Measurements from ENCODE around the gene DBET. TPM values are rescaled to one million over a fixed set of nuclear protein-coding genes. Genes with fewer than 3 reads are reported as not detected.
"Not testable (repeated sequence)": the region's sequence is repeated elsewhere in the genome, so short reads cannot be mapped to it uniquely, and the experiment has no call there.

Gene DBET
- total and polyA plus RNA-seq, 2 of the 13 experiments (the other 11 are each of a cell fraction or from before 2014, with no cell fraction given) = not detected

DNA sequence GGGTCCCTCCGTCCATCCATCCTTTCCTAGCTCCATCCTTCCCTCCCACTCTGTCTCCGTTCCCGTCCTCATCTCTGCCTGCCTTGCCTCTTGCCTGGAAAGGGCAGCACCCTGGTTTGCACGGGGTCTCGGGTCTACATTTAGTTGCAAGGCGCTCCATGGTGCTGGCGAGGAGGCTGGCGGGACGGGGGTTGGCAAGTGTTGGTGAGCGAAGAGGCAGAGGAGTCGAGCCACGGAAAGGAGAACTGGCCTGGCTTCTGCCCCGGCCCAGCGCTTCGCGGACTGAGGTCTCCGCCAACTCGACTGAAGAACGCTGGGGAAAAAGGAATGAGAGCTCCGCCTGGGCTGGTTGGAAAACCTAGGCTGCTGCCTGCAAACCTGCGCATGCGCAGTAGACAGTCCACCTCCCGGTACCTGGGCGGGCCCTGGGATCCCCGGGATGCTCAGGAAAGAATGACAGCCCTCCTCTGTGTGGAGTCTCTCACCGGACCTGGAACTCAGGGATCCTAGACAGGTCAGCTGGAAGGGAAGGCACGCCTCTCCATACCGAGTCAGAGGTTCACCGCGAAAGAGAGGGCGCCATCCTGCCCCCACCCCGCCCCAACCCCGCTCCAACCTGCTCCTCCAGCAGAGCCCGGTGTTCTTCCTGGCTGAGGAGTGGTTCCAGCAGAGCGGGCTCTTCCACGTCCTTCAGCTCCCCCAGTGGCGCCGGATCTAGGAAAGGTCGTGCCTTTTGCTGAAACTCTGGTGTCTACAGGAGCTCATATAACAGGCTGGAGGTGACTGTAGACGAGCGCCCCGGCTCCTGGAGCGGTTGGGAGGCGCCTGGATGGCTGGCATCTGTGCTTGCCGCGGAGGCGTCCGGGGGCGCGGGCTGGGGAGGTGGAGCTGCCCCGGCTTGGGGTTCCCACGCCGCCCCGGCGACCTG is 43.2 kb upstream of the DBET start:
- ChIA-PET CTCF (ENCODE audit: low intra/inter-chr PET ratio, low total read pairs) (no interaction called here), POLR2A (no interaction called here)
- no peaks in the 10 kb centered on the region for H3K79me2 ChIP-seq (ENCODE audit: insufficient read depth, low read length)
- in situ Hi-C loops (cut with HindIII; ENCODE audit: extremely low pct_ligation_motif_present, low pct_unique_long_range_greater_than_20kb) = no loop called here
- peaks cover 2 to 18% of the 10 kb centered on the region in 2 experiments; a peak in 2 of 5 replicates for H3K27me3 ChIP-seq (ENCODE audit: control insufficient read depth in 1 of 2, insufficient read depth in 2 of 2, low read length in 2 of 2)
- TF ChIP-seq, protein P1, sequence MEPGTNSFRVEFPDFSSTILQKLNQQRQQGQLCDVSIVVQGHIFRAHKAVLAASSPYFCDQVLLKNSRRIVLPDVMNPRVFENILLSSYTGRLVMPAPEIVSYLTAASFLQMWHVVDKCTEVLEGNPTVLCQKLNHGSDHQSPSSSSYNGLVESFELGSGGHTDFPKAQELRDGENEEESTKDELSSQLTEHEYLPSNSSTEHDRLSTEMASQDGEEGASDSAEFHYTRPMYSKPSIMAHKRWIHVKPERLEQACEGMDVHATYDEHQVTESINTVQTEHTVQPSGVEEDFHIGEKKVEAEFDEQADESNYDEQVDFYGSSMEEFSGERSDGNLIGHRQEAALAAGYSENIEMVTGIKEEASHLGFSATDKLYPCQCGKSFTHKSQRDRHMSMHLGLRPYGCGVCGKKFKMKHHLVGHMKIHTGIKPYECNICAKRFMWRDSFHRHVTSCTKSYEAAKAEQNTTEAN (CRISPR knock-in tag; conservative IDR thresholded peaks at IDR 0.05) = no peak
- TF ChIP-seq, protein P2, sequence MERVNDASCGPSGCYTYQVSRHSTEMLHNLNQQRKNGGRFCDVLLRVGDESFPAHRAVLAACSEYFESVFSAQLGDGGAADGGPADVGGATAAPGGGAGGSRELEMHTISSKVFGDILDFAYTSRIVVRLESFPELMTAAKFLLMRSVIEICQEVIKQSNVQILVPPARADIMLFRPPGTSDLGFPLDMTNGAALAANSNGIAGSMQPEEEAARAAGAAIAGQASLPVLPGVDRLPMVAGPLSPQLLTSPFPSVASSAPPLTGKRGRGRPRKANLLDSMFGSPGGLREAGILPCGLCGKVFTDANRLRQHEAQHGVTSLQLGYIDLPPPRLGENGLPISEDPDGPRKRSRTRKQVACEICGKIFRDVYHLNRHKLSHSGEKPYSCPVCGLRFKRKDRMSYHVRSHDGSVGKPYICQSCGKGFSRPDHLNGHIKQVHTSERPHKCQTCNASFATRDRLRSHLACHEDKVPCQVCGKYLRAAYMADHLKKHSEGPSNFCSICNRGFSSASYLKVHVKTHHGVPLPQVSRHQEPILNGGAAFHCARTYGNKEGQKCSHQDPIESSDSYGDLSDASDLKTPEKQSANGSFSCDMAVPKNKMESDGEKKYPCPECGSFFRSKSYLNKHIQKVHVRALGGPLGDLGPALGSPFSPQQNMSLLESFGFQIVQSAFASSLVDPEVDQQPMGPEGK (CRISPR knock-in tag; IDR thresholded peaks at IDR 0.05) = no peak
- TF ChIP-seq ARNT (IDR thresholded peaks at IDR 0.05) (no peak), HNRNPLL (IDR thresholded peaks at IDR 0.05; ENCODE audit: low read depth, low read length, poor library complexity, severe bottlenecking) (peak; percentile 48), ZNF644 (CRISPR knock-in tag; IDR thresholded peaks at IDR 0.05; ENCODE audit: low read depth) (no peak), PBX2 (CRISPR knock-in tag; IDR thresholded peaks at IDR 0.05) (no peak)
- intact Hi-C loops (cut with micrococcal nuclease; ENCODE audit: unreplicated experiment) = no loop called here
- H3K4me2 ChIP-seq (ENCODE audit: low read depth, low read length) = 0 out of 2 replicates have a peak overlapping the region, but pooled peaks have one; percentile 18
- FAIRE-seq = no peak
- no peak overlapping the region for H3K9ac ChIP-seq (ENCODE audit: insufficient read depth, low read depth, low read length)
- 49% methylated on average over 40 of the region's 55 CpGs for WGBS (ENCODE audit: low lambda C conversion rate)
- DNase-seq (ENCODE audit: low spot score) = peak; percentile 24
- H3K36me3 ChIP-seq (replicated peaks in 1 of 2; ENCODE audit: control insufficient read depth in 1 of 2, insufficient read depth in 2 of 2, low read length in 2 of 2) = no peaks in the 10 kb centered on the region
- no peak overlapping the region for H3K4me3 ChIP-seq (replicated peaks in 1 of 3; ENCODE audit: insufficient read depth in 1 of 3, low read depth in 2 of 3, low read length in 3 of 3)
- ATAC-seq = peak; percentile 59
- no peaks in the 10 kb centered on the region for H3K4me1 ChIP-seq (ENCODE audit: insufficient read depth, low read length)
- BruUV-seq (replicated peaks) = no TSS peak
- H3K9me3 ChIP-seq (ENCODE audit: low read length) = no peaks in the 10 kb centered on the region
- no peak overlapping the region for H2AFZ ChIP-seq (ENCODE audit: low read length)
- no peak overlapping the region for H3K27ac ChIP-seq (ENCODE audit: extremely low read length, insufficient read depth, low read length)
- no peaks in the 10 kb centered on the region for H4K20me1 ChIP-seq (ENCODE audit: insufficient read depth, low read length)

DNA sequence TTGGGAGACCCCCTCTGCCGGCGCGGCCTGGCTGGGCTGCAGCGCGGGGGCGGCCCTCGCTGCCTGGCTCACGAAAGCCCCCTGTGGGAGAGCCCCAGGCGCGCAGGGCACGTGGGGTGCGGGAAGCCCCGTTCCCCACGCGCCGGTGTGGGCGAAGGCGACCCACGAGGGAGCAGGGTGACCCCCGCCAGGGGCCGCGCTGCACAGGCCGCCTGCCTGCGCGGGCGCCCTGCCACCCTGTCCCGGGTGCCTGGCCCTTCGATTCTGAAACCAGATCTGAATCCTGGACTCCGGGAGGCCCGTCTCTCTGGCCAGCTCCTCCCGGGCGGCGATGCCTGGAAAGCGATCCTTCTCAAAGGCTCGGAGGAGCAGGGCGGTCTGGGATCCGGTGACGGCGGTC is 42.3 kb upstream of the DBET start:
- DNase-seq (ENCODE audit: low spot score); H3K27ac ChIP-seq (ENCODE audit: extremely low read length, insufficient read depth, low read length); H3K79me2 ChIP-seq (ENCODE audit: insufficient read depth, low read length); H4K20me1 ChIP-seq (ENCODE audit: insufficient read depth, low read length); intact Hi-C loops (cut with micrococcal nuclease; ENCODE audit: unreplicated experiment); FAIRE-seq; POLR2A ChIA-PET; BruUV-seq (replicated peaks); H3K4me3 ChIP-seq (replicated peaks in 1 of 3; ENCODE audit: insufficient read depth in 1 of 3, low read depth in 2 of 3, low read length in 3 of 3); H3K9ac ChIP-seq (ENCODE audit: insufficient read depth, low read depth, low read length); in situ Hi-C loops (cut with HindIII; ENCODE audit: extremely low pct_ligation_motif_present, low pct_unique_long_range_greater_than_20kb); H3K4me2 ChIP-seq (ENCODE audit: low read depth, low read length); ATAC-seq; CTCF ChIA-PET (ENCODE audit: low intra/inter-chr PET ratio, low total read pairs); H3K36me3 ChIP-seq (replicated peaks in 1 of 2; ENCODE audit: control insufficient read depth in 1 of 2, insufficient read depth in 2 of 2, low read length in 2 of 2); H3K9me3 ChIP-seq (ENCODE audit: low read length); H3K4me1 ChIP-seq (ENCODE audit: insufficient read depth, low read length); H2AFZ ChIP-seq (ENCODE audit: low read length): not testable (repeated sequence)
- H3K27me3 ChIP-seq (ENCODE audit: control insufficient read depth in 1 of 2, insufficient read depth in 2 of 2, low read length in 2 of 2) = peaks cover 2 to 18% of the 10 kb centered on the region in 2 experiments; a peak in 2 of 5 replicates
- WGBS (ENCODE audit: low lambda C conversion rate) = 45% methylated on average over 18 of the region's 39 CpGs

Data from HepG2 (cell line).